SHP77 treated with DMSO at 0.1 percent for 48 hours (cell line): Measurements from ENCODE around the gene IQSEC3.

Source experiments
- DNase-seq: peaks from one replicate; lab custom pipeline; 2025; lab: John Stamatoyannopoulos, UW

IQSEC3 gene

DNA sequence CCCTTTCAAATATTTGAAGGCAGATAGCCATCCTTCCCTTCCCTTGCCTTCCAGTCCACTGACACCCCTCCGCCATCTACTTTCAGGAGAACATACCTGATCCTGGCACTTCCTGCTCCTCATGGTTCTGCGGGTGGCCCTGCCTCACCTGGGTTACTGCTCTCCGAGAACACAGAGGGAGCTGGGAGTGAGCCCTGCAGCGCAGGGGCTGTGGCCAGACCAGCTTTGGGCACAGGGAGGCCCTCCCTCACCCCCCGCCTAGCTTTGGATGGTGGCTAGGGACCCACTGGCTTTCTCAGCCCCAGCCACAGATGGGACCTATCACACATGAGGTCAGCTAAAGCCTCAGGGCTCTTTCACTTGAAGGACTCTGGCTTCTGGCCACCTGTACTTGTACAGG, 12.4 kb downstream of the IQSEC3 start:
- DNase-seq, result no peak

DNA sequence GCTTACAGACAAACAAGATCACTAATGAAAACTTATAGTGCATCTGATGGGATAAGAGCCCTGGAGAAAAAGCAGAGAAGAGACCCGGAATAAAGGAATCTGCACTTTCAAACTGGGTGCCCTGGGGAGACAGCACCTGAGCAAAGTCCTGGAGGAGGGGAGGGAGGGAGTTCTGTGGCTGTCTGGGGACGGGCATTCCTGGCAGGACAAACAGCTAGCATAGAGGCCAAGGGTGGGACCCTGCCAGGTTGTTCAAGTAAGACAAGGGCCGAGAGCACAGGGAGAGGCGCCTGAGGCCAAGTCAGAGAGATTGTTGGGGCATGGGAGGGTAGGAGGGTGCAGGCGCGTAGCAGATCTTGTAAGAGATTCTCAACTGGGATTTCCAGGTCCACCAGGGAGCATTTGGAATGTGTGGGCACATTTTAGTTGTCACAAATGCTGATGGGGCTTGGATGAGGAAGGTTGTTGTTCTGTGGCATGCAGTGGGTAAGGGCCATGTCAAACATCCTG, 14.2 kb downstream of the IQSEC3 start:
- DNase-seq, result no peak

DNA sequence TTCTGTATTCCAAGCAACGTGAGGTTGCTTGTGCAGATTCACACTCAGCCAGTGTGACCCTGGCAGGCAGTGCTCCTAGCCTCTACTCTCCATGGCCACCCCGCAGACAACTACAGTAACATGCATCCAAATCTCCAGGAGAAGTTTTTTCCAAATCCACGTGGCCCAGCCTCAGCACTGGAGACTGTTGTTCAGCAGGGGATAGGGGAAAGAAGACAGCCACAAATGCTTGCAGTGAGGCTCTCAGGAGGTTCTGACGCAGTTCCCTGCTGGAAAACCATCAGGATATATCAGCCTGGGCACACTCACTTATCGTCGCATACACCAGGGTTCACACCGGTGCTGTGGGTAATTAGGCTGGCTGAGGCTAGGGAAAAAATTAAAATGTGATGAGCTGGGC, 16.2 kb downstream of the IQSEC3 start:
- DNase-seq, result no peak

DNA sequence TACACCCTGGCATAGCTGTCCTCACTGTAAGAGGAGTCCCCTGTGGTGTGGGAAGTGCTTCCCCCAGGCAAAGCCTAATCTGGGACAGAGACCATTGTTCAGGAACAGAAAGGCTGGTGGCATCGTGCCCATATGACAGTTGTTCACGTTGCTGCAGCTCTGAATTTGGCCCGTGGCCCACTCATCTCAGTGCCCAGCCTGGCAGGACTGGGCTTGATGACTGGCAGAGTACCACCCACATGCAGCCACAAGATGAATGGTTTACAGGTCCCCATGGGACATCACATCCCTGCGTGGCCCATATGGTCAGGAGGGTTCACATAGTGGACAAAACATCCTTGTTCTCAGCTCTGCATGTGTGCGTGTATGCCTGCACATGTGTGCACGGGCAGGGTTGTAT, 17.5 kb downstream of the IQSEC3 start:
- DNase-seq, result no peak

DNA sequence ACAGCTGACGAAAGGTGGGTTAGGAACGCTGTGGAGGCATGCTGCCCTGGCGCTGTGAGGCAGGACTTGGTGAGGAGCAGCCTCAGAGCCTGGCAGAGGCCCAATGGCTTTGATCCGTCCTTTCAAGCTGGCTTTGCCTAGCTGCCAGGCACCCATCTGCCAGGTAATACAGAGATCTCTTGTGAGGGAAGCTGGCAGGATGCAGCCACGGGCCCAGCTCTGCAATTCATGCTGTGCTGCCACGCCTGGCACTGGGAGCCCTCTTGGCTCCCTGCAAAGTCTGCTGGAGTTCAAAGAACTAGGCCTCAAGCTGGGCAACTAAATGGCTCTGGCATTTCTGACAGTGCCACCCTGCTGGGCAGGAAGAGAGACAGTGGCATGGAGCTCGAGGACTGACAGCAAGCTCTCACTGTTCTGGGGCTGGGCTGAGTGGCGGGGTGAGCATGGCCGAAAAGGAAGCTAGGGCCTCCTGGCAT, 18.7 kb downstream of the IQSEC3 start:
- no peak for DNase-seq

DNA sequence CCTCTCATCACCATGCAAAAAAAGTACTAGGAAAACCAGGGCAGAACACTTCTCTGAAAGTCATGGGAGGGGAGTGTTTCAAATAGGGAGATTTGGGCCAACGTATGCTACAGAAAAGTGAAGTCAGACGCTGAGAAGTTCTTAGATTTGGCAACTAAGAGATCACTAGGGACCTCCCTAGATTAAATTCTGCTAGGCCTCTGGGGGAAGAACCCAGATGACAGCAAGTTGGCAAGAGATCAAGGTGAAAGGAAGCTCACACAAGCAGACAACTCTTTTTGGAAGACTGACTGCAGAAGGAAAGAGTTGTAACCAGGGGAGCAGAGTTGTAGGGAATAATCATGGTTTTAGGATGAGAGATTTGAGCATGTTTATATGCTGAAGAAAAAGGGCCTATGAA, 20.7 kb downstream of the IQSEC3 start:
- no peak for DNase-seq

DNA sequence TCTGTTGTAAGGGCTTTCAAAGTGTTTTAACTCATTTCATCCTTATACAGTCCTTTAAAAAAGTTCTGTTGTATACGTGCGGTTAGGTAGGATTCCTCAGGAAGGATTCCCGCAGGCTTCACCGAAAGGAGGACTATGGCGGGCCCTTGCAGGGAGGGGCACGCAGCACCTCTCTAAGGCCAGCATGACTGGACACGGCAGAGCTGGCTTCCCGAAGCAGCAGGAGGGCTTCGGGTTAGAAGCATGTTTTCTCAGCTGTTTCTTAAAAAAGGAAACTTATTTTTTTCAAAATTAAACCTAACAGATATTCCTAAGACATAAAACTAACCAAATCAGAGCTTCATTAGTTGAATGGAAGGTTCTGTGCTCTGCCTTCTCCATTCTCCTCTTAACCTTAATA, 21.3 kb downstream of the IQSEC3 start:
- no peak for DNase-seq

DNA sequence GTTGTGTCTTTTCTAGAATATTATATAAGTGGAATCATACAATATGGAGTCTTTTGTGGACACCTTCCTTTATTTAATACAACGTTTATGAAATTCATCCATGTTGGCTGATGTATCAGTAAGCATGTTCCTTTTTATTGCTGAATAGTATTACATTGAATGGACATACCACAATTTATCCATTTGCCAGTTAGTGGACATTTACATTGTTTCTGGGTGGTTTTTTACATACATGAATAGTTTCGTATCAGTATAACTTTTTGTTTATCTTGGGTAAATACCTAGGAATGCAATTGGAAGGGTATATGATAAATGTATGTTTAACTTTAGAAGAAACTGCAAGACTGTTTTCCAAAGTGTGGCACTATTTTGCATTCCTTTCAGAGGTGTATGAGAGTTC, 23.1 kb downstream of the IQSEC3 start:
- DNase-seq, result no peak

DNA sequence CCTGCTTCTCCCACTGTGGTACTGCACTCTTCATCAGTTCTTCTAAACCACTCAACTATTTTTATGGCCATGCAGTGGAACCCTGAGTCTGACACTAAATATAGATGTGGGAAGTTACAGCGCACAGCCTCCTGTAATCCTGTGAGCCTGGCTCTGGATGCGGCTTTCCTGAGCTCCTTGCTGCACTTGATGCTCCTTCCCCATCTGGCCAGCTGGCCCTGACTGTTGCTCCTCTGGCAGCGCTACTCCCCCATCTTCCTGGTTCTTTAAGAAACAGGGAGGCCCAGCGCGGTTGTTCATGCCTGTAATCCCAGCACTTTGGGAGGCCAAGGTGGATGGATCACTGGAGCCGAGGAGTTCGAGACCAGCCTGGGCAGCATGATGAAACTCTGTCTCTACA, 24.6 kb downstream of the IQSEC3 start:
- no peak for DNase-seq

DNA sequence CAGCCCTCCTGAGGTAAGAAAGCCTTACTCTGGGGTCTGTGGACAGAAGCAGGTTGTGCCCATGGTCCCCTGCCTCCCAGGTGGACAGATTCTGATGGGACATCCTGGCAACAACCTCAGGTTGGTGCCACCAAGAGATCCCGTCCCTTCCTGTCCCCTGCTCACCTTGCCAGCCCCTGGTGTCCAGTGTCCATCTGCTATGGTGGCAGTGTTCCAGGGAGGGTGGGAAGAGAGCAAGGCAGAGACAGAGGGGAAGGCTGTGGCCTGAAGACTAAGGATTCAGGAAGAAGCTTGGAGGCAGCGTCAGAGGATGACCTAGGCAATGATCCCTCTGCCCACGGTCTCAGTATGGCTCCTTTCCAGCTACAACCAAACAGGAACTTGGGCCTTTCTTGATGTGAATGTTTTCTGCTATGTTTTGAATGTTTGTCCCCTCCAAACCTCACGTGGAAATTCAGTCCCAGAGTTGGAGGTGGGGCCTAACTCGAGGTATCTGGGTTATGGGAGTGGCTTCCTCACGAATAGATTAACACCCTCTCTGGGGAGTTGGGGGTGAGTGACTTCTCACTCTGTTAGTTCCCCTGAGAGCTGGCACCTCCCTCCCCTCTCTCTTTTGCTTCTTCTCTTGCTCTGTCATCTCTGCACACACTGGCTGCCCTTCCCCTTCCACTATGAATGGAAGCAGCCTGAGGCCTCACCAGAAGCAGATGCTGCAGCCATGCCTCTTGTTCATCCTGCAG, 26.9 kb downstream of the IQSEC3 start:
- DNase-seq, result no peak

DNA sequence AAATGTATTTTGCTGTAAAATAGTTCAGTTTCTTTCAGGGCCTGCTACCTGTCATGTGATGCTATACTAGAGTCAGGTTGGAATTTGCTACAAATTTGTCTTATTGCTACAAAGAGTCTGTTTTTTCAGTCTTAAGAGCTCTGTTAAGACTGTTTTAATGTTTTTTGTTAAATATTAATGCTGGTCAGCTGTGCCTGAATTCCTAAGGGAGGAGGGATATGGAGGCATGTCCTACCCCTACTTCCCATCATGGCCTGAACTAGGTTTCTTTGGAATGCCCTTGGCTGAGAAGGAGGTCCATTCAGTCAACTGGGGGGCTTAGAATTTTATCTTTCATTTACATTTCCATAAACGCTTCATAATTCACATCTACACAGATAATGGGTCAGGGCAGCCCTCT, 30.0 kb downstream of the IQSEC3 start:
- no peak for DNase-seq

DNA sequence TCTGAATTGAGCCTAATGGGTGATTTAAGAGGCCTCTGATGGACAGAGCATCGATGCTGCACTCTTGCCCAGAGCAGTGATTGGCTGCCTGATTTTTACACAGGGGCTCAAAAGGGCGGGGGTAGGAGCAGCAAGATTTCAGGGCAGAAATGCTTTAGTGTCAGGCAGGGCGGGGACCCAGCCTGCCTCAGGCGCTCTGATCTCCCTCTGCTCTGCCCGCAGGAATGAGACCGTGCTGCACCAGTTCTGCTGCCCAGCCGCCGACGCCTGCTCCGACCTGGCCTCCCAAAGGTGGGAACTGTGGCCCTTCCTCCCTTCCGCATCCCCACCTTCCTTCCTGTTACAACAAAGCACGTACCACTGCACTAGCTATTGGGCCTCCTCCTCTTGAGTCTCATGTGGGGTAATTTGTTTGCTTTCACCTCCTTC, 32.4 kb downstream of the IQSEC3 start:
- DNase-seq, result no peak

DNA sequence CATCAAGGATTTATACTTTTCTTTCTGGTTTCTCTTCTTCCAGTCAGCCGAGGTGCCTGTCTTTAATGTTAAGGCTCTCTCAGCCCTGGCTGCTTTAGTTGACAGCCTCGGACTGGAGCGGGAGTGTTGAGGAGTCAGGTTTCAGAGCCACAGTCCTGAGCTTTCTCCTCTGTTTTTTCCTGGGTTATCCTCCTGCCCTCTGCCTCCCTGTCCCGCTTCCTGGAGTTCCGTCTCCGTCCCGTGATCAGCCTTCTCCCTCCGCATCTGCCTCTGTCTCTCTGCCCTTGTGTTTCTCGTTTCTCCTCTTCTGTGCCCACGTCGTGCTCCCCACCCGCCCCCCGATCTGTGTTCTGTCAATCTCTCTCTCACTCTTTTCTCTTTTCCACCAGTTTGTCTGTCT, 33.0 kb downstream of the IQSEC3 start:
- DNase-seq, result no peak

DNA sequence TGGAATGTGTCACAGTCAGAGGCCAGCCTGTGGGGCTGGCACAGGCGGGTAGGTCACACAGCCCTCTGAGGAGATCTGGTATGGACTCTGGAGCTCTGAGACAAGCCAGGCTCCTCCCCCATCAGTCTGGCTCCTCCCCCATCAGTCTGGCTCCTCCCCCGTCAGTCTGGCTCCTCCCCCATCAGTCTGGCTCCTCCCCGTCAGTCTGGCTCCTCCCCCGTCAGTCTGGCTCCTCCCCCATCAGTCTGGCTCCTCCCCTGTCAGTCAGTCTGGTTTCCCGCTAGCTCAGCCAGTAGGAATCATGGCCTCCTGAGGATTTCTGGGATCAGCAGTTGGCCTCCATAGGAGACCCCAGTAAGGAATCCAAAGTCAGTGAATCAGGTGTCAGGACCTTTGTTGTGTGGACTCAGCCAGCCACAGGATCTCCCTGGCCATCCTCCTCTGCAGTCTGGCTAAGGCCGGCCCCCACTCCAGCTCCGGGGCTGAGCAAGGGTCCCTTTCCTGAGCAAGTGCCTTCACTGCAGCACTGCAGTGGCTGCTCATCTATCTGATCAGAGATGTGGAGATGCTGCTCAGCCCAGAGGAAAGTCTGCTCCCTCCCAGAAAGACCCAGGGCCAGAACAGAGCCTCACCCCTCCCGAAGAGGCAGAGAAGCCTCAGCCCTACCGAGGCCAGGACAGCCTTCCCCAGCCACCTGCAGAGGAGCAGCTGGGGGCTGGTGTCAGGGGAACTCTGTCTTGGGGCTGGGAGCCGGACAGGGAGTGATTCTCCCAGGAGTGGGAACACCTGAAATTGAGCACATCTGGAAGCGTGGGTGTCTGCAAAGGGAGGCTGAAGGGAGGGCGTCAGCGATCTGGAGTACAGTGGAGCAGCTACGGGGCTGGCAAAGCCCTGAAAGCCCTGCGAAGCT, 35.7 kb downstream of the IQSEC3 start:
- DNase-seq, result no peak

DNA sequence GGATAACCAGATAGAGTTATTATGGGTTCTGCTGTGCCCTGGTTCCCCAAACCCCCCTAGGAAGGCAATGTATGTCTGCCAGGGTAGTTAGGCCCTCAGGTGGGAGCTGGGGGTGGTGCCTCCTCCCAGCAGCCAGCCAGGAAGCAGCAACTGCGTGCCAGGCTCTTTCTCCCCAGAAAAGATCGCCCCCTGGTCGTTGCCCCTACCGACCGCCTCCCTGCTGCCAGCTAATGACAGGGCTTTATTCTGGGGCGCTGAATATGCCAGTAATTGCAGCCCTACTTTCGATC, 36.3 kb downstream of the IQSEC3 start:
- DNase-seq, result no peak

DNA sequence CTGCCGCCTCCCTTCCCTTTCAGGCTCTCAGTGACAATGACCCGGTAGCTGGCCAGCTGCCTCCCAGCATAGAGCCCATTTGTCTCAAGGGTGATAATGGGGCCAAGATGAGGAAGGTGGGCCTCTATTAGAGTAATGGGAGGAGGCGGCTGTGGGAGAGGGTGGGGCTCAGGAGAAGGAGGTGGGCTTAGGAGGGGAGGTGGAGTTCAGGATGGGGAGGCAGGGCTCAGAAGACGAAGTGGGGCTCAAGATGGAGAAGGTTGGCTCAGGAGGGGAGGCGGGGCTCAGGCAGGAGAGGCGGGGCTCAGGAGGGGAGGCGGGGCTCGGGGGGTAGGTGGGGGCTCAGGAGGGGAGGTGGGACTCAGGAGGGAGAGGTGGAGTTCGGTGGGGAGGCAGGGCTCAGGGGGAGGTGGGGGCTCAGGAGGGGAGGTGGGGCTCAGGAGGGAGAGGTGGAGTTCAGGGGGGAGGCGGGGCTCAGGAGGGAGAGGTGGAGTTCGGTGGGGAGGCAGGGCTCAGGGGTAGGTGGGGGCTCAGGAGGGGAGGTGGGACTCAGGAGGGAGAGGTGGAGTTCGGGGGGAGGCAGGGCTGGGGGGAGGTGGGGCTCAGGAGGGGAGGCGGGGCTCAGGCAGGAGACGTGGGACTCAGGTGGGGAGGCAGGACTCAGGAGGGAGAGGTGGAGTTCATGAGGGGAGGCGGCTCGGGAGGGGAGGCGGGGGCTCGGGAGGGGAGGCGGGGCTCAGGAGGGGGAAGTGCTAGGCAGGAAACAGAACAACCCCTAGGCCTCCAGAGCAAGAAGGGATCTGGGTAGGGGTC, 36.8 kb downstream of the IQSEC3 start:
- no peak for DNase-seq

DNA sequence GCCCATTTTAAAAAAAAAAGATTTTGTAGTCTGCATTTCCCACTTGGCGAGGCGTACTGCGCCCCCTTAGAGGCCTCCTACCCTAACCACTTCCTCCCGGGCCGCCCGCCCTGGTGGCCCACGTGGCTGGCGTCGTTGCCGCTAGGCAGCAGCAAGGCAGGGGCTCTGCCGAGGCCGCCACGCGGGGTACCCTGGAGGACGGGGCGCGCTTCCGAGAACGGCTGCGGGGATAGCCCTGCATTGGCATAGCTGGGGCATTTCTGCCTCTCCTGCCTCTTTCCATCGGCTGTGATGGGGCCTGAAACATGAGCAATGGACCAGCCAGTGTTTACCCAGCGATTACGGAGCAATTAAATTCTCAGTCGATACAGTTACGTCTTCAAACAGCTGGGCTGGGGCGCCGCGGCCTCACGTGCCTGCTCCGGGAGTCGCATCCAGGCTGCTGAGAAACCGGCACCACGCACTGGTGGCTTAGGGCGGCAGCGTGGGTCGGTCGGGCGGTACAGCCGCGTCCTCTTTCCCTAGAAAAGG, 38.0 kb downstream of the IQSEC3 start:
- peak; percentile 36 for DNase-seq

DNA sequence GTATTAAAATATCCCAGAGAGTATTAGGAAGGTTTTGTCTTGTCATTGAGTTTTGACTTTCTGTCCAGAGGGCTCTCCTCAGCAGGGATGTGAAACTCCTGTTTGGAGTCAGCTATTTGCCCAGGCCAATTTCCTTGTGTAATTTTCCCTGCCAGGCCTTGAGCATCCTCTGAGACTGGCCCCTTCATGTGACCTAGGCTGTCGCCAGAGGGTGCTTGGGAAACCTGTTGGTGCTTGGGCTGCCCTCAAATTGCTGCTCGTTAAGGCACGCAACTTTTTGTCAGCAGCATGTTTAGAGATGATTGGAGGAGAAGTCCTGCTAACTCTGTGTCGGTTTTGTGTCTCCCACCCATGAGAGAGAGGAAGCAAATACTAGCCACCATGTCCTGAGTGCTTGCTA, 39.1 kb downstream of the IQSEC3 start:
- no peak for DNase-seq

DNA sequence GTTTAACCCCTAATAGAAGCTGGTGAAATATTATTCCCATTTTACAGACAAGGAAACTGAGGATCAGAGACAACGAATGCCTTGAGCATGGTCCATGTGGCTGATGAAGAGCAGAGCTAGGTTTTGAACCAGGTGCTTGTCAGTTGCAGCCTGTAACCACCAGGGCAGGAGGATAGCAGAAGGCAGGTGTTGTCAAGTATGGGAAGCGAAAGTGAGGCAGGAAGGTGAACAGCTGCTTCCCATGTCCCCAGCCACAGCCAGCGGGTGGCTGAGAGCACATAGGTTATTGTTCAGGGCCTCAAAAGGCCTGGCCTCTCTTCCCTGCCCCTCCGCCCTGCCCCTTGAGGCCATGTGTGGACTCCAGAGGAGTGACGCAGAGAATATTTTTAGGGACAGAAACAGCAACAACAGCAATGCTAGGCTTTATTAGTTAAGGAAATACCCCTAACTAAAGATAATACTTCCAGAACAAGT, 39.6 kb downstream of the IQSEC3 start:
- DNase-seq, result peak; percentile 59

DNA sequence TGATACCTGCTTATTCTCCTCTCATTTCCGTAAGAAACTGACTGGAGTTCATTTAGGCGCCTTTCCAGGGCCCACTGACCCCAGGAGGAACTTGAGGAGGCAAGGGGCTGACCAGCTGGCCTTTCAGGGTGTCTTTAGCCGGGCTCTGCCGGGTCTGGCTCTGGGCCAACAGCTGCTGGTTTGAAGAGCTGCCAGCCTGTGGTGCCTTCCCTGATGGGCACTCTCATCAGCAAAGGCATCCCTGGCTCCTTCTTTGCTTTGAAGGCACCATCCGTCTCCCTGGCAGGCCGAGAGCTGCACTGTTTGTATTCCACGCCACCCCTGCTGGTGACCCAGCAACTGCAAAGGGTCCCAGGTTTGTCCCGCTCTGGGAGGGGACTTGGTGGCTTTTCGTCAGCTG, 42.0 kb downstream of the IQSEC3 start:
- DNase-seq, result no peak

DNA sequence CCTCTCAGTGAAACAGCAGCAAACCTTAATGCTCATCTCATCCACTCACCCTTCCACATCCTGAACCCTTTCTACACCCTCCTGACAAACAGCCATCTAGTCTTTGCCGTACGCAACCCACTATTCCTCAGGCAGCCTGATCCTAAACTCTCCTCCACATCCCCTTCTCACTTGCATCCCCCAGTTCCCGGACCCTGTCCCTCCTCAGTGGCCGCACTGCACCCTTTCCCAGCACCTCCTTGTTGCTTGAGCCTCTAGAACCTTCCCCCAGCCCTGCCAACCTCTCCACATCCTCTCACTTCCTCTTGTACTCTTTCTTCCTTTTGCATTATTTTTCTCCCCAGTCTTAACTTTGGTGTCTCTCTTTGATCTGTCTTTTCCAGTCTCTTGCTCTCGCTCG, 42.9 kb downstream of the IQSEC3 start:
- no peak for DNase-seq

DNA sequence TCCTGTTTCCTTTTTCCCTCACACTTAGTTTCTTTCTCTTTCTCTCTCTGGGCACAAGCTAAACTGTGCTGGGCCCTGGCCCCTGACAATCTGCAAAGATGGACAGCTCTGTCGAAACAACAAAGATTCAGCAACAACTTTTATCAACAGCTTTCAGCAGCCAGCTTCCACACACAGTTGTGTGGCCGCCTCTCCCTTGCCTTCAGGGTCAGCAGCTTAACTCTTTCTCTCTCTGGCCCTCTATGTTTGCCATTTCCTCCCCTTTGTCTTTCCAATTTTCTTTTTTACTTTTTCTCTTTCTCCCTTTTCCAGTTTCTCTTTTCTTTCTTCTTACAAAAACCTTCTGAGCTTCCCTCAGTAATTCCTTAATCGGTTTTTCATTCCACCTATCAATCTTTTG, 43.3 kb downstream of the IQSEC3 start:
- DNase-seq, result no peak
